GM21367 (cell line): ENCODE data around the gene WIPF2.
"Not testable (repeated sequence)": the region's sequence is repeated elsewhere in the genome, so short reads cannot be mapped to it uniquely, and the experiment has no call there.

ENCODE experiments used
- ATAC-seq: cut with Tn5 transposase; IDR thresholded peaks from one replicate; pipeline ENCODE4 v1.9.1; 2021; ENCODE audit not compliant: unreplicated experiment

Gene WIPF2

GRCh38 chr17:40293363-40293762 is 74.3 kb downstream of the WIPF2 start:
- ATAC-seq, result no peak

- no peak for ATAC-seq
Observed at GRCh38 chr17:40295488-40296436, 76.7 kb downstream of the WIPF2 start.

GRCh38 chr17:40297511-40297910 is 78.4 kb downstream of the WIPF2 start:
- ATAC-seq, result no peak

- no peak for ATAC-seq
Observed at GRCh38 chr17:40298726-40299125, 79.6 kb downstream of the WIPF2 start.

GRCh38 chr17:40299159-40299757 is 80.2 kb downstream of the WIPF2 start:
- not testable (repeated sequence) for ATAC-seq

DNA sequence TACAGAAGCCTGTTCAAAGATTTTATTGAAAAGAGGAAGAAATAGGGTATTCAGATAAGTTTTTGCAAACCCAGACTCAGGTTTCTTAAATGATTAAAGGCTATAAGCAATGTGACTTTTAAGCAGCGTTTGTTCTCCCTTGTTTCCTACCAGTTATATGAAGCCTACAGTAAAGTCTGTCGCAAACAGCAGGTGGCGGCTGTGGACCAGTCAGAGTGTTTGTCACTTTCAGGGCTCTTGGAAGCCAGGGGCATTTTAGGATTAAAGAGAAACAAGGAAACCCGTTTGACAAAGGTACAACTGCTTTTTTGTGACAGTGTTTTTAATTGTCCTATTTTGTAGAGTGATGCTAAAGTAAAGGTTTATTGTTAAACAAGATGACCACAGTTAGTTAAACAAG is 82.2 kb downstream of the WIPF2 start:
- no peak for ATAC-seq

- ATAC-seq, result no peak
Observed at GRCh38 chr17:40303009-40303657, 84.0 kb downstream of the WIPF2 start.

DNA sequence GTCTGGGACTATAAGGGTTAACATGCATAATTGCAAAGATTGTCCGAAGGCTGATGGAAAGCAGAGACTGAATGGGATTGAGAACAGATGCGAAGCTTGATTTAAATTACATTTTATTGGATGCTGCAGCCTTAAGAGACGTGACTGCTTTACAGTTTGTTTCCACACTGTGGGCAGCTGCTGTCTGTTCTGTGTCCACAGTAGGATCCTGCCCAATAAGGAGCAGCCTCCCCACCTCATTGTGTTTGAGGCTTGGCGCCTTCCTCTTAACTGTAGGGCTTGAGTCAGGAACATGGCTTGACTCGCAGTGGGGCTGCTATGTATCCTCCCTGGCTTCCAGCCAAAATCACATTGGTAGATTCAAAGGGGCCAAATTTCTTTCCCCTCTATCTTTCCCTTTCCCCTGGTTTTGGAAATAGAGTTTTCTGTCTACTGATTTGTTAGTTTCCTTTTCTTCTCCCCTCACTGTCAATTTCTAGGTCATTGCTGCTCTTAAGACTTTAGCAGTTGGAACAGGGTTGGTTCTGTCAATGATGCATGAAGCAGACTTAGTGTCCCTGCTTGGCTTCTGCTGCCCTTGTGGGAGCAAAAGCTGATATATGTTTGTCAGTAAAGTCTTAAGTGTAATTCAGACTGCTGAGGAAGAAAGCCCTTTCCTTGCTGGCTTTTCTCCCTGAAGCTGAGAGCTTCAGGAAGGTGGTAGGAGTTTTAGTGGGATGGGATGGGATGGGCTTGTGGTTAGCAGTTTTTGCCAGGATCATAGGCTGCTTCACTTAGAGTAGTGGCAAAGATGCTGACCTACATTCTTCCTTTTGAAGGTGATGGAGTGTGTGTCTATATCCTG is 84.8 kb downstream of the WIPF2 start:
- ATAC-seq, result no peak

- ATAC-seq, result not testable (repeated sequence)
Observed at GRCh38 chr17:40304552-40304863, 85.4 kb downstream of the WIPF2 start.

DNA sequence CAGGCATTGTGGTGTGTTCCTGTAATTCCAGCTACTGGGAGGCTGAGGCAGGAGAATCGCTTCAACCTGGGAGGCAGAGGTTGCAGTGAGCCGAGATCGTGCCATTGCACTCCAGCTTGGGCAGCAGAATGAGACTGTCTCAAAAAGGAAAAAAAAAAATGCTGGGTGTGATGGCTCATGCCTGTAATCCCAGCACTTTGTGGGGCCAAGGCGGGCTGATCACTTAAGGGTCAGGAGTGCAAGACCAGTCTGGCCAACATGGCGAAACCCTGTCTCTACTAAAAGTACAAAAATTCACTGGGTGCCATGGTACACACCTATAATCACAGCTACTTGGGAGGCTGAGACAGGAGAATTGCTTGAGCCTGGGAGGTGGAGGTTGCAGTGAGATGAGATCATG is 85.8 kb downstream of the WIPF2 start:
- ATAC-seq, result not testable (repeated sequence)

DNA sequence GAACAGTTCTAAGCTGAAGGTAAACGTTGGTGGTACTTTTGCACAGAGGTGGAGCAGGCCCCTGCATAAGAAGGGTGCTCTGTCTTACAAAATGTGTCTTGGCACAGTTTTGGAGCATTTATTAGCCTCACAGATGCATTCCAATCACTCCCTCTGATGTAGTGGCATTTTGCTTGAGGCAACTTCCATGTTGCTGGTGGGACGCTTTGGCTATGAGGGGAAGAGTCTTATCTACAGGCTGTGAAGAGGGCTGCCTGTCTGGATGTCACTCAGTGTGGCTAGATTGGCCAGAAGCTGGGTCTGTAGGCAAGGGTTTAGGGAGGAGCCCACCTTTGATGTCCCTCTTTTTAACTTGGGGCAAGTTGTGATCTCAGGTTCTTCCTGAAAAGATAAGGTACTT is 87.3 kb downstream of the WIPF2 start:
- no peak for ATAC-seq

- no peak for ATAC-seq
Observed at GRCh38 chr17:40307001-40307730, 88.1 kb downstream of the WIPF2 start.

DNA sequence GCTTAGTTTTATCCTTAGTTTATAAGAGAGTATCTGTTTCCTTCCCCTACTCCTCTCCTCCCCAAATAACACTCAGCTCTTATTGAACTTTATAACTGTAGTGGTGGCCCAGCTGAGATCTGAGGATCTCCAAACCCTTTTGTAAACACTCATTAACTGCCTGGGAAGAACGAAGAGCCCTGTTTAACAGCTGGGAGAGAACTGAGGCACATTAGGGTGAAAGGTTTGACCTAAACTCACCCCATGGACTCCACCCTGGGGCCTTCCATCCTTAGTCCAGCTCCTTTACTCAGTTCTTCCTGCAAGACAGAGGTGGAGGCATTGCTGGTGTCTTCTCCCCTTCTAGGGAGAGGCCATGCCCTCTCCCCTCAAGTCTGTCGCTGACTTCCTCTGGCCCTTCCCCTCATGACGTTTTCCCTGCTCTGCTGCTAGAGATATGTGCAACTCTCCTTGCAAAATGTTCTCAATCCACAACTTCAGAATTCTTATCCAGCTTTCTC is 88.7 kb downstream of the WIPF2 start:
- no peak for ATAC-seq

GRCh38 chr17:40309031-40309948 is 90.2 kb downstream of the WIPF2 start, which contains the start of gene RARA:
Gene RARA (plus strand): TSS chr17:40309180. CDS start chr17:40331219, 22,039 bp downstream.
- ATAC-seq, result no peak

- no peak for ATAC-seq
Observed at GRCh38 chr17:40309949-40310510, 90.9 kb downstream of the WIPF2 start.

GRCh38 chr17:40310882-40311391 is 91.8 kb downstream of the WIPF2 start:
- no peak for ATAC-seq

- no peak for ATAC-seq
Observed at GRCh38 chr17:40311575-40311974, 92.5 kb downstream of the WIPF2 start.

GRCh38 chr17:40312131-40312731 is 93.1 kb downstream of the WIPF2 start:
- ATAC-seq, result no peak
